GM19239 (cell line): ENCODE results near the gene ARHGAP6.
"Not testable (repeated sequence)": the region's sequence is repeated elsewhere in the genome, so short reads cannot be mapped to it uniquely, and the experiment has no call there.

ENCODE experiments used
- DNase-seq: peaks from one replicate; pipeline ENCODE4 v3.0.0; 2011; ENCODE audit warnings: low spot score; ENCODE audit not compliant: insufficient read length
- FAIRE-seq: peaks from 2 replicates; lab custom pipeline; 2011; peaks lifted over from hg19 to GRCh38; lab: Jason Lieb, UNC

Gene ARHGAP6

GRCh38 chrX:11580789-11581188, 84.9 kb downstream of the ARHGAP6 start:
- no peak for DNase-seq
- FAIRE-seq: no peak

GRCh38 chrX:11579636-11580600, 85.8 kb downstream of the ARHGAP6 start:
- FAIRE-seq (peak; percentile 74), DNase-seq (no peak)

- not testable (repeated sequence) for FAIRE-seq, DNase-seq
Observed at GRCh38 chrX:11578301-11578700, 87.4 kb downstream of the ARHGAP6 start.

GRCh38 chrX:11577603-11578002, 88.1 kb downstream of the ARHGAP6 start:
- peak; percentile 96 for FAIRE-seq
- DNase-seq: no peak

DNA sequence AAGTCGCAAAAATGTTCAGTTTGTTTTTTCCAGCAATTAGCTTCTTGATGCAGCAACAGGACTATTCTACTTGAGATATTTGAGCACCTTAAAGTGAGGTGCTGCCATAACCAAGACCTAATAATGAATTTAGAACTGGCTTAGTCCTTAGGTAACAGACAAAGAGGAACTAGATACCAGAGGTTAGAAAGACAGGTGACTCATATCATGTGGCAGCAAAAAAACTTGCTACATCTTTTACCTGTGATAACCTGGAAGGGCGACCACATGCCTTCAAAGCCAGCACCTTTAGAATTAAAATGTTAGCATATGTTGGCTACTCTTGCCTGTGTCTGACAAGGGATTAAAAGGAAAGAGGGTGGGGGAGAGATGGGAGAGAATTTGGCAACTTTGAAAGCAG, 90.4 kb downstream of the ARHGAP6 start:
- FAIRE-seq (no peak), DNase-seq (no peak)

DNA sequence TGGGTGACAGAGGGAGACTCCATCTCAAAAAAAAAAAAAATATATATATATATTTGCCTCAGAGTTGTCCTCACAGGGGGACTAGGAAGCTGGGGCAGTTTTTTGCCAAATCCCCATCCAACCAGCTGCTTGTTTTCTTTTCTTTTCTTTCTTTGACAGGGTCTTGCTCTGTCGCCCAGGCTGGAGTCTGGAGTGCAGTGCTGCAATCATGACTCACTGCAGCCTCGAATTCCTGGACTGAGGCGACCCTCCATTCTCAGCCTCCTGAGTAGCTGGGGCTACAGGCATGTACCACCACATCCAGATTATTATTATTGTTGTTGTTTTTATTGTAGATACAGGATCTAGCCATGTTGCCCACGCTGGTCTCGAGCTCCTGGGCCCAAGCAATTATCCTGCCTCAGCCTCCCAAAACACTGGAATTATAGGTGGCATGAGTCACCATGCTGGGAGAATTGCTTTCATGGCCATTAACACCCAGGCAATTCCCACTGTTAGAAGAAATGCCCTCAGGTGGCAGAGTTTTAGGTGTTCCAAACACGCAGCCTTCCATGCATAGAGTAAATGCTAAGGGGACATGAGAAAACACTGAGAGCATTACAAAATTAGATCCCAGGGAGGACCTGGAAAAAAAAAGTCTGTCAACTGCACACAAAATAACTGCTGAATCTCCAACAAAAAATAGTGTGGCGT, 98.0 kb downstream of the ARHGAP6 start:
- FAIRE-seq: no peak
- DNase-seq: no peak

GRCh38 chrX:11566789-11567188, 98.9 kb downstream of the ARHGAP6 start:
- FAIRE-seq: no peak
- DNase-seq: no peak

GRCh38 chrX:11566173-11566572, 99.5 kb downstream of the ARHGAP6 start:
- FAIRE-seq (no peak), DNase-seq (no peak)

DNA sequence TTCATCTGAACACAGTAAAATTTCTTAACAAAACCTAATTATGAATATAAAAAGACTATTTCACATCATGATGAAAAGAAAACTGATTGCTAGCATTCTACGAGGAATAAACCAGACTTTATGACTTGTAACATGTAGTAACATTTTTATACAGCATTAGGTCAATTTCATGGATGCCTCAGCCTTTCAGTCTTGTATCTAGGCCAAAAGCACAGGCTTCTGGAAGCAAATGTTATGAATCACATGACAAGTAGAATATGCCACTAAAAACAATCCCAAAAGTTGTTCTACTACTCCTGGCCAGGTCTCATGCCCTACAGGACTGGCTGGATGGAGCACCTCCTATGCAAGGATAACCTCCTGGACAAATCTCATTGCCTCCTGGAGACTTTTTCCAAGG, 101.2 kb downstream of the ARHGAP6 start:
- FAIRE-seq: no peak
- no peak for DNase-seq

DNA sequence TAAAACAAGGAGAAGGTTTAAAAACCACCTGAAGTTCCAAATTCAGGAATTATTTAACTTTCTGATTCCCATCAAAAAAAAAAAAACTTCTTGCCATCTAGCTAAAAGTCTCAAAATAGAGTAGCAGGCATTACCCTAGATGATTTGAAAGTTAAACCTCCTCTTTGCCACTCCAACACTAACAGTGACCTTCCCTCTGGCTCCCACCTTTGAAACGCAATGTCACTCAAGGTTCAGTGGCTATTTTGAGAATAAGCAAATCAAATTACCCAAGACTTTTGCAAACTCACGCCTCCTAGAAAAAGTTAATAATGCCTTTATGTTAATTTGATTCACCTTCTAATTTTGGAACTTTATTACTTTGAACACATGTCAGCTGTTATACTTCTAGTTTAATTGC, 103.2 kb downstream of the ARHGAP6 start:
- FAIRE-seq: peak; percentile 76
- DNase-seq: no peak

- DNase-seq (no peak), FAIRE-seq (peak; percentile 59)
Observed at GRCh38 chrX:11558972-11559371, 106.7 kb downstream of the ARHGAP6 start.

DNA sequence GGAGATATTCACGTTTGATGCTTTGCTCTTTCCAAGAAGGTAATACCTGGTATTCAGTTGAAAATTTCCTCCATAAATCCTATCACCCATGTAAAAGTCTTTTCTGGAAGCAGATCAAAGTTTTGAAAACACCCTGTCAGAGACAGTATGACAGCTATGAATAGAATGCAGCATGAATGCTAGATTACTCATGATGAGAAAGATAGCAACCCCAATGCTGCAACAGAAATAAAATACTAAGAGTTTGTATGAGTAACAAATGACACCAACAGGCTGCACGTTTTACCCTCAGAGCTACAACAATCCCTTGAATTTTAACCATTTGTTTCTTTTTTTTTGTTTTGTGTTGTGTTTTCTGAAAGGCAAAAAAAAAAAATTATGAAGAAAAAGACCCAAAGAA, 108.6 kb downstream of the ARHGAP6 start:
- DNase-seq: no peak

GRCh38 chrX:11555759-11556158, 110.0 kb downstream of the ARHGAP6 start:
- FAIRE-seq (no peak), DNase-seq (no peak)

More for the DNA sequence above, 108.6 kb downstream of the ARHGAP6 start:
- peak; percentile 68 for FAIRE-seq

DNA sequence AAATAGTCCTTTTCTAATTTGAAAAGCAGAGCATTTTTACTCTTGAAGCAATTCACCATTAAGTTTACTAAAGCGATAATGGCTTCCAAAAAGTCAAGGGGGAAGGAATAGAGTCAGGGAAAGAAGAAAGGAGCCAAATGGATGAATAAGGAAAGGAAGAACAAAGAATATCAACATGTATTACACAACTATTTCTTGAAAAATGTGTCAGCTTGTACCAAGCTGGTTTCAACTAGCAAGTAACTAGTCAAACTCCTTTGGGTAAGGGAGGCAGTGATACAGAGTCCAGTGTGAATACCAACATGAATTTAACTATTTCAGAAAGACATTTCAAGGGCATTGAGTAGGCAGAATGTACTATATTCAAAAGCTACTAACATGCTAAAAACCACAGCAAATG, 112.1 kb downstream of the ARHGAP6 start:
- DNase-seq: no peak
- peak; percentile 42 for FAIRE-seq

DNA sequence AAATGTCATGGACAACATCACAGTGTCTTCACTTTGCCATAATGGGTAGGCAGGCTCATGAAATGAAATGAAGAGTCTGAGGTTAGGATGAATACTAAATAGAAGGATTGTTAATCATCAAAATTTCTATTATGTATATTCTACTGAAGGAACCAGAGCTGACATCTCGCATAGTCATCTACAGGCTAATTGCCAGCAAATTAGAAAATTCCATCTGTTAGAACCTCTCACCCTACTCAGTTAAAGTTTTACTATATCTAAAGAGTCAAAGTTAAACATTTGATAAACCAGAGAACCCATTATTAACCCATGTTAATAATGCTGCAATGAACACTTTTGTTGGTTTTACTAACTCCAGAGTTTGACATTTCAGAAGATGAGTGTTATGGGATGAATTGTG, 114.6 kb downstream of the ARHGAP6 start:
- FAIRE-seq (peak; percentile 21), DNase-seq (no peak)

- no peak for DNase-seq
- FAIRE-seq: peak; percentile 72
Observed at GRCh38 chrX:11546917-11547316, 118.8 kb downstream of the ARHGAP6 start.

GRCh38 chrX:11543249-11543648, 122.5 kb downstream of the ARHGAP6 start:
- DNase-seq (no peak), FAIRE-seq (no peak)

DNA sequence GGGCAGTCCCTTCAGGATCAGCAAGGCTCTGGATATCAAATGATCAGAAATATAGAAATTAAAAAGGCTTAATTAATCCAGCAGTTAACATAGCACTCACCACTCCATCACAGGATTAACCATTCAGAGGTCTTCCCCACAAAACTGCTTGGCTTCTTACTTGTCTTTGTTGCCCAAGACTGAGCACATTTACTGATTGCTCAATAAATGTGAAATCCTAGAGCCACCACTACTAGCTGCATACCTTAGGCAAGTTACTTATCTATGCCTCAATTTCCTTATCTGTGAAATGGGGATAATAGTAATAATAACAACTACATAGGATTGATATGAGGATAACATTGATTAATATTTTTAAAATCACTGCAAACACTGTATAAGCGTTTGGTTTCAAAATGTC, 124.2 kb downstream of the ARHGAP6 start:
- DNase-seq (no peak), FAIRE-seq (no peak)

- peak; percentile 96 for FAIRE-seq
- DNase-seq: no peak
Observed at GRCh38 chrX:11540532-11541377, 125.0 kb downstream of the ARHGAP6 start.

GRCh38 chrX:11537141-11537540, 128.6 kb downstream of the ARHGAP6 start:
- DNase-seq: no peak
- FAIRE-seq: no peak
